C4-2B (cell line): ENCODE measurements around the gene TTC39B.

Experiments
- ZFX ChIP-seq: fragments of 450-650 bp; IDR thresholded peaks from 2 replicates; pipeline ENCODE4 v1.6.1; 2017
- TF ChIP-seq, protein P1 (sequence below): fragments of 450-650 bp; conservative IDR thresholded peaks from 2 replicates; pipeline ENCODE4 v1.5.1; 2017; ENCODE audit warnings: mild to moderate bottlenecking

DNA sequence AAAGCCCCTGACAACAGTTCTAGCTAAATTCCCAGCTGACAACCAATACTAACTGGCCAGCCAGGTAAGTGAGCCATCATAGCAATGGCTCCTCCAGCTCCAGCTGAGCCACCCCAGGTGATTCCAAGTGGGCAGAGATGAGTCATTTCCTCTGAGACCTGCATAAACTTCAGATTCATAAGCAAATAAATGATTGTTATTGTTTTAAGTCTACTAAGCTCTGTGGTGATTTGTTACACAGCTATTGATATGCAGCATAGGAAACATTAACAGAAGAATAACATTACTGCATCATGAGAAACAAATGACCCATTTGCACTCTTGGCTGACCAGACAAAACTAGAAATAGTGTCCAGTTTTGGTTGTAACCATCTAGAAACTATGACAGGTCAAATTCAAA lies 60.3 kb downstream of the TTC39B start:
- TF ChIP-seq, protein P1, sequence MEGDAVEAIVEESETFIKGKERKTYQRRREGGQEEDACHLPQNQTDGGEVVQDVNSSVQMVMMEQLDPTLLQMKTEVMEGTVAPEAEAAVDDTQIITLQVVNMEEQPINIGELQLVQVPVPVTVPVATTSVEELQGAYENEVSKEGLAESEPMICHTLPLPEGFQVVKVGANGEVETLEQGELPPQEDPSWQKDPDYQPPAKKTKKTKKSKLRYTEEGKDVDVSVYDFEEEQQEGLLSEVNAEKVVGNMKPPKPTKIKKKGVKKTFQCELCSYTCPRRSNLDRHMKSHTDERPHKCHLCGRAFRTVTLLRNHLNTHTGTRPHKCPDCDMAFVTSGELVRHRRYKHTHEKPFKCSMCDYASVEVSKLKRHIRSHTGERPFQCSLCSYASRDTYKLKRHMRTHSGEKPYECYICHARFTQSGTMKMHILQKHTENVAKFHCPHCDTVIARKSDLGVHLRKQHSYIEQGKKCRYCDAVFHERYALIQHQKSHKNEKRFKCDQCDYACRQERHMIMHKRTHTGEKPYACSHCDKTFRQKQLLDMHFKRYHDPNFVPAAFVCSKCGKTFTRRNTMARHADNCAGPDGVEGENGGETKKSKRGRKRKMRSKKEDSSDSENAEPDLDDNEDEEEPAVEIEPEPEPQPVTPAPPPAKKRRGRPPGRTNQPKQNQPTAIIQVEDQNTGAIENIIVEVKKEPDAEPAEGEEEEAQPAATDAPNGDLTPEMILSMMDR: no peak
- no peak for TF ChIP-seq ZFX
